ENCODE data around the gene SMARCD3.
A peak's percentile ranks its signal among the peaks of the same experiment; 100 is the strongest.

DNA sequence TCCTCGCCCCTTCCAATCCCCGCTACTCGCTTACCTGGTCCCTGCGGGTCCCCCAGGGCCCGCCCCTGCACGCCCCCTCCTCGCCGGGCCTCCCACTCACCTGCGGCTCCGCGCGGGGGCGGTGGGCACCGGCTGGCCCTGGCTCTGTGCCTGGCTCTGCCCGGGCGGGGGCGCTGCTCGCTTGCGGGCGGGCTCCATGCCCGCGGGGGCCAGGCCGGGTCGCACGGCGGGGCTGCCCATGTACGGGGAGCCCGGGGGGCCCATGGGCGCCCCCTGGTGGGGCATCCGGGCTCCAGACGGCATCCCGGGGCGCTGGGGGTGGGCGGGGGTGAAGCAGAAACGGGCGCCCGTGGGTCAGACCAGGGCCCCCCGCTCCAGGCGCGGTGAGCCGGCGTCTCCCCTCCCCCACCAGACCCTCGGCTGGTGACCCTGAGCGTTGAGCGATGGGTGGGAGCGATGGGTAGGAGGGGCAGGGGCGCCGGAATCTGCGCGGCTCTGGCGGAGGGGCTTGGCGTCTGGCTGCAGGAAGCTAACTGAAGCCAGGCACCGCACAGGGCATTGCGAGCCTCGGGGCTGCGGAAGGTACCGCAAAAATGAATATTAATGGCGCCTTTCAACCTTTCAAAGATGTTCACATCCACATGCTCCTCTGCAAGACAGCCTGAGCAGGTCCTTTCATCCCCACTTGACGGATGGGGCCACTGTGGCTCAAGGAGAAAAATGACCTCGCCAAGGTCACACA is 3.0 kb downstream of the SMARCD3 start:
- TF ChIP-seq, protein P1, sequence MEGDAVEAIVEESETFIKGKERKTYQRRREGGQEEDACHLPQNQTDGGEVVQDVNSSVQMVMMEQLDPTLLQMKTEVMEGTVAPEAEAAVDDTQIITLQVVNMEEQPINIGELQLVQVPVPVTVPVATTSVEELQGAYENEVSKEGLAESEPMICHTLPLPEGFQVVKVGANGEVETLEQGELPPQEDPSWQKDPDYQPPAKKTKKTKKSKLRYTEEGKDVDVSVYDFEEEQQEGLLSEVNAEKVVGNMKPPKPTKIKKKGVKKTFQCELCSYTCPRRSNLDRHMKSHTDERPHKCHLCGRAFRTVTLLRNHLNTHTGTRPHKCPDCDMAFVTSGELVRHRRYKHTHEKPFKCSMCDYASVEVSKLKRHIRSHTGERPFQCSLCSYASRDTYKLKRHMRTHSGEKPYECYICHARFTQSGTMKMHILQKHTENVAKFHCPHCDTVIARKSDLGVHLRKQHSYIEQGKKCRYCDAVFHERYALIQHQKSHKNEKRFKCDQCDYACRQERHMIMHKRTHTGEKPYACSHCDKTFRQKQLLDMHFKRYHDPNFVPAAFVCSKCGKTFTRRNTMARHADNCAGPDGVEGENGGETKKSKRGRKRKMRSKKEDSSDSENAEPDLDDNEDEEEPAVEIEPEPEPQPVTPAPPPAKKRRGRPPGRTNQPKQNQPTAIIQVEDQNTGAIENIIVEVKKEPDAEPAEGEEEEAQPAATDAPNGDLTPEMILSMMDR (conservative IDR thresholded peaks at IDR 0.05; ENCODE audit: low read depth, low read length) = peak; percentile 61
- TF ChIP-seq RFX5 (IDR thresholded peaks at IDR 0.05; ENCODE audit: low read depth, low read length) = no peak
- TF ChIP-seq MAZ (IDR thresholded peaks at IDR 0.05; ENCODE audit: borderline replicate concordance, low read depth, low read length) = peak; percentile 69; the same call in 1 of the 2 replicates
- no peak for TF ChIP-seq ELK1 (IDR thresholded peaks at IDR 0.05; ENCODE audit: borderline replicate concordance, low read depth, low read length)
- TF ChIP-seq USF2 (IDR thresholded peaks at IDR 0.05; ENCODE audit: low read depth, low read length) = no peak
- TF ChIP-seq SMC3 (IDR thresholded peaks at IDR 0.05; ENCODE audit: low read depth, low read length) = no peak
